Right atrium auricular region (tissue), 2 donors: ENCODE results near the gene BRAT1. TPM values are rescaled to one million over a fixed set of nuclear protein-coding genes. Genes with fewer than 3 reads are reported as not detected.

Source experiments
- DNase-seq: peaks from one replicate; pipeline ENCODE4 v3.0.0-alpha.2; 2019; ENCODE audit warnings: low spot score
- H3K27ac ChIP-seq, 2 donors: fragments of 200-600 bp; sonication (generic); 1 replicate in 1 of 2; 2 replicates in 1 of 2; pipeline ENCODE4 v1.5.1; 2016 to 2019
- H3K27me3 ChIP-seq, 2 donors: fragments of 200-600 bp; sonication (generic); one replicate each; pipeline versions ENCODE4 v1.5.1 to v1.6.0; 2017 to 2019
- H3K36me3 ChIP-seq: fragments of 200-600 bp; sonication (generic); one replicate; pipeline ENCODE4 v1.5.1; 2016
- H3K4me1 ChIP-seq, 2 donors: fragments of 200-600 bp; sonication (generic); one replicate each; pipeline versions ENCODE4 v1.5.1 to v1.6.0; 2017 to 2019
- H3K4me3 ChIP-seq, 2 donors: fragments of 200-600 bp; sonication (generic); 1 replicate in 1 of 2; 2 replicates in 1 of 2; pipeline ENCODE4 v1.5.1; 2017 to 2019; ENCODE audit warnings: mild to moderate bottlenecking in 1 of 2, moderate library complexity in 1 of 2
- H3K9me3 ChIP-seq, 2 donors: fragments of 200-600 bp; sonication (generic); one replicate each; pipeline ENCODE4 v1.5.1; 2019
- CTCF ChIP-seq, 2 donors: fragments of 200-600 bp; sonication (generic); IDR thresholded peaks; one replicate each; pipeline ENCODE4 v1.5.1; 2019; ENCODE audit warnings: antibody characterized with exemption in 2 of 2
- total RNA-seq, 2 donors: library from RNA; depleted of rRNA; stranded (reverse); fragments of >200 nt; gene quantifications; one replicate each; pipeline ENCODE4 v1.1.0, GENCODE V29; 2016

The BRAT1 gene
- total RNA-seq, 2 donors from 2014 or later = 20.9 to 24.6 TPM

- Histone ChIP-seq H3K27ac (no peak overlapping the region), H3K36me3 (peaks cover 20% of the 10 kb centered on the region), H3K9me3 (no peaks in the 10 kb centered on the region), H3K4me1 (no peaks in the 10 kb centered on the region), H3K27me3 (no peaks in the 10 kb centered on the region), H3K4me3 (no peak overlapping the region)
- no peak for TF ChIP-seq CTCF (IDR thresholded peaks at IDR 0.05)
- DNase-seq = no peak
Observed at GRCh38 chr7:2587134-2587533, 31.8 kb upstream of the BRAT1 start.

GRCh38 chr7:2586326-2587020 is 31.1 kb upstream of the BRAT1 start:
- Histone ChIP-seq H3K4me1 (no peaks in the 10 kb centered on the region), H3K36me3 (peaks cover 20% of the 10 kb centered on the region), H3K4me3 (no peak overlapping the region), H3K27ac (no peak overlapping the region), H3K9me3 (no peaks in the 10 kb centered on the region), H3K27me3 (no peaks in the 10 kb centered on the region)
- no peak for TF ChIP-seq CTCF (IDR thresholded peaks at IDR 0.05)
- no peak for DNase-seq

- Histone ChIP-seq H3K27me3 (no peaks in the 10 kb centered on the region), H3K4me1 (no peaks in the 10 kb centered on the region), H3K9me3 (no peaks in the 10 kb centered on the region), H3K36me3 (peaks cover 20% of the 10 kb centered on the region), H3K27ac (no peak overlapping the region), H3K4me3 (no peak overlapping the region)
- TF ChIP-seq CTCF (IDR thresholded peaks at IDR 0.05) = no peak
- DNase-seq = no peak
Observed at GRCh38 chr7:2585446-2585845, 30.1 kb upstream of the BRAT1 start.

- H3K27ac ChIP-seq = no peak overlapping the region
- no peaks in the 10 kb centered on the region for H3K4me1 ChIP-seq
- H3K27me3 ChIP-seq = no peaks in the 10 kb centered on the region
- no peaks in the 10 kb centered on the region for H3K9me3 ChIP-seq
- TF ChIP-seq CTCF (IDR thresholded peaks at IDR 0.05) = no peak
- H3K36me3 ChIP-seq = peaks cover 20% of the 10 kb centered on the region
- H3K4me3 ChIP-seq = no peak overlapping the region
- DNase-seq = no peak
Observed at GRCh38 chr7:2583798-2584580, 28.7 kb upstream of the BRAT1 start.

GRCh38 chr7:2582006-2582735 is 26.8 kb upstream of the BRAT1 start:
- TF ChIP-seq CTCF (IDR thresholded peaks at IDR 0.05) = no peak
- H3K4me3 ChIP-seq = no peak overlapping the region
- H3K27me3 ChIP-seq = no peaks in the 10 kb centered on the region
- H3K9me3 ChIP-seq = no peaks in the 10 kb centered on the region
- DNase-seq = no peak
- no peaks in the 10 kb centered on the region for H3K4me1 ChIP-seq
- H3K27ac ChIP-seq = no peak overlapping the region
- peaks cover 27% of the 10 kb centered on the region for H3K36me3 ChIP-seq
